IMR-90 (cell line): Measurements from ENCODE around the gene TPO.

Experiments used
- CEBPB ChIP-seq: IDR thresholded peaks from 2 replicates; pipeline ENCODE4 v1.6.1; 2012; ENCODE audit warnings: low read depth, low read length, improper control_type of control experiment
- FOS ChIP-seq: fragments of 150-350 bp; IDR thresholded peaks from 2 replicates; pipeline ENCODE4 v1.6.1; 2016; ENCODE audit warnings: low read depth, low read length
- MXI1 ChIP-seq: IDR thresholded peaks from 2 replicates; pipeline ENCODE4 v1.6.1; 2012; ENCODE audit warnings: low read depth, mild to moderate bottlenecking, low read length, moderate library complexity, borderline replicate concordance
- POLR2A ChIP-seq: IDR thresholded peaks from 2 replicates; pipeline ENCODE4 v1.6.1; 2012; ENCODE audit warnings: mild to moderate bottlenecking, low read depth, low read length
- TF ChIP-seq, protein P1 (sequence below): conservative IDR thresholded peaks from 2 replicates; pipeline ENCODE4 v1.5.1; 2012; ENCODE audit warnings: mild to moderate bottlenecking, low read depth, low read length, improper control_type of control experiment

DNA sequence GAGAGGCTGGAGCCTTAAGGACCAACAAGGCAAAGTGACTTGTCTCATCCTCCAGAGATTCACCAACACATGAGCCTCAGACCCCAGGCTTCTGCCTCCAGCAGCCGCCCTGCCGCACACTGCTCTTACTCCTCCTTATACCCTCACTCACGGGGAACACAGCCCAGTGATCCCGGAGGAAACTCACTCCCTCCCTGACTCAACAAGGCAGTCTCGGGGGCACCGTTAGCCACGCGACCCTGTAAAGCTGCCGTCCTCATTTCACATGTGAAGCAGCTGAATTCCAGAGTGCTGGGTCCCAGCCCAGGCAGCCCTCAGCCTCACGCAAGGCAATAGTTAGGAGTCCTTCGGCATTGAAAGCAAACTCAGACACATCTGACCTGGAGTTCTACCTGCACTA, 129.7 kb downstream of the TPO start:
- TF ChIP-seq FOS, result no peak
- TF ChIP-seq MXI1, result no peak
- TF ChIP-seq POLR2A, result no peak
- TF ChIP-seq, protein P1, sequence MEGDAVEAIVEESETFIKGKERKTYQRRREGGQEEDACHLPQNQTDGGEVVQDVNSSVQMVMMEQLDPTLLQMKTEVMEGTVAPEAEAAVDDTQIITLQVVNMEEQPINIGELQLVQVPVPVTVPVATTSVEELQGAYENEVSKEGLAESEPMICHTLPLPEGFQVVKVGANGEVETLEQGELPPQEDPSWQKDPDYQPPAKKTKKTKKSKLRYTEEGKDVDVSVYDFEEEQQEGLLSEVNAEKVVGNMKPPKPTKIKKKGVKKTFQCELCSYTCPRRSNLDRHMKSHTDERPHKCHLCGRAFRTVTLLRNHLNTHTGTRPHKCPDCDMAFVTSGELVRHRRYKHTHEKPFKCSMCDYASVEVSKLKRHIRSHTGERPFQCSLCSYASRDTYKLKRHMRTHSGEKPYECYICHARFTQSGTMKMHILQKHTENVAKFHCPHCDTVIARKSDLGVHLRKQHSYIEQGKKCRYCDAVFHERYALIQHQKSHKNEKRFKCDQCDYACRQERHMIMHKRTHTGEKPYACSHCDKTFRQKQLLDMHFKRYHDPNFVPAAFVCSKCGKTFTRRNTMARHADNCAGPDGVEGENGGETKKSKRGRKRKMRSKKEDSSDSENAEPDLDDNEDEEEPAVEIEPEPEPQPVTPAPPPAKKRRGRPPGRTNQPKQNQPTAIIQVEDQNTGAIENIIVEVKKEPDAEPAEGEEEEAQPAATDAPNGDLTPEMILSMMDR, result no peak
- no peak for TF ChIP-seq CEBPB
